Large intestine (tissue), 3 donors: ENCODE measurements around the gene AEBP1. TPM values are rescaled to one million over a fixed set of nuclear protein-coding genes. Genes with fewer than 3 reads are reported as not detected.

ENCODE experiments used
- DNase-seq, 2 donors: peaks; one replicate each; pipeline versions ENCODE4 v3.0.0 to v3.0.0-alpha.2; 2013
- H3K27ac ChIP-seq: one replicate; pipeline ENCODE4 v1.5.1; 2013; ENCODE audit warnings: low read length
- H3K27me3 ChIP-seq: 2 replicates; pipeline ENCODE4 v1.6.1; 2013; ENCODE audit warnings: low read length; ENCODE audit not compliant: control insufficient read depth, insufficient read depth
- H3K36me3 ChIP-seq: 2 replicates; pipeline ENCODE4 v1.6.1; 2013; ENCODE audit warnings: low read length; ENCODE audit not compliant: control insufficient read depth, insufficient read depth
- H3K4me1 ChIP-seq: one replicate; pipeline ENCODE4 v1.6.1; 2013; ENCODE audit warnings: low read length; ENCODE audit not compliant: control insufficient read depth, insufficient read depth
- H3K4me3 ChIP-seq: one replicate; pipeline ENCODE4 v1.5.1; 2013; ENCODE audit warnings: low read length
- H3K9me3 ChIP-seq: one replicate; pipeline ENCODE4 v1.6.1; 2013; ENCODE audit warnings: mild to moderate bottlenecking, low read depth, low read length, moderate library complexity; ENCODE audit not compliant: control insufficient read depth
- WGBS: methylation state at CpG from one replicate; pipeline ENCODE4 v1.1.5; 2013; ENCODE audit warnings: low lambda C conversion rate; ENCODE audit not compliant: insufficient coverage; 5-methylcytosine and 5-hydroxymethylcytosine counted together
- polyA plus RNA-seq: library from polyadenylated mRNA; unstranded; fragments of 120-200 nt; gene quantifications from one replicate; pipeline ENCODE4 v1.2.1, GENCODE V29; 2013

Gene AEBP1
- polyA plus RNA-seq, 1 donor: 23.1 TPM

GRCh38 chr7:44133295-44133694, 29.1 kb downstream of the AEBP1 start:
- WGBS: no CpG with 5 or more reads among the region's 3 CpGs
- Histone ChIP-seq H3K9me3 (no peaks in the 10 kb centered on the region), H3K4me1 (peaks cover 7% of the 10 kb centered on the region), H3K27me3 (no peaks in the 10 kb centered on the region), H3K4me3 (no peak overlapping the region), H3K36me3 (no peaks in the 10 kb centered on the region), H3K27ac (no peak overlapping the region)
- DNase-seq: no peak

- 76% methylated on average over 2 of the region's 4 CpGs for WGBS
- DNase-seq: no peak
- H3K27ac ChIP-seq: no peak overlapping the region
- H3K36me3 ChIP-seq: no peaks in the 10 kb centered on the region
- peaks cover 7% of the 10 kb centered on the region for H3K4me1 ChIP-seq
- H3K27me3 ChIP-seq: no peaks in the 10 kb centered on the region
- no peak overlapping the region for H3K4me3 ChIP-seq
- no peaks in the 10 kb centered on the region for H3K9me3 ChIP-seq
Measured at GRCh38 chr7:44134943-44135628, 30.9 kb downstream of the AEBP1 start.

GRCh38 chr7:44136731-44137130, 32.6 kb downstream of the AEBP1 start:
- no peaks in the 10 kb centered on the region for H3K36me3 ChIP-seq
- no peak overlapping the region for H3K27ac ChIP-seq
- H3K4me1 ChIP-seq: peaks cover under 1% of the 10 kb centered on the region
- DNase-seq: no peak
- WGBS: no CpG with 5 or more reads among the region's 5 CpGs
- no peak overlapping the region for H3K4me3 ChIP-seq
- H3K9me3 ChIP-seq: no peaks in the 10 kb centered on the region
- H3K27me3 ChIP-seq: no peaks in the 10 kb centered on the region

- Histone ChIP-seq H3K36me3 (no peaks in the 10 kb centered on the region), H3K9me3 (no peaks in the 10 kb centered on the region), H3K27ac (no peak overlapping the region), H3K4me3 (no peak overlapping the region), H3K4me1 (no peaks in the 10 kb centered on the region), H3K27me3 (no peaks in the 10 kb centered on the region)
- no peak for DNase-seq
- WGBS: no CpG with 5 or more reads among the region's 8 CpGs
Measured at GRCh38 chr7:44138698-44139097, 34.6 kb downstream of the AEBP1 start.

GRCh38 chr7:44139311-44140010, 35.3 kb downstream of the AEBP1 start:
- DNase-seq: no peak
- Histone ChIP-seq H3K9me3 (no peaks in the 10 kb centered on the region), H3K27ac (no peak overlapping the region), H3K4me3 (no peak overlapping the region), H3K27me3 (peaks cover 5% of the 10 kb centered on the region), H3K4me1 (no peaks in the 10 kb centered on the region), H3K36me3 (no peaks in the 10 kb centered on the region)
- WGBS: no CpG with 5 or more reads among the region's 14 CpGs

GRCh38 chr7:44140341-44140740, 36.2 kb downstream of the AEBP1 start:
- H3K27me3 ChIP-seq: peaks cover 14% of the 10 kb centered on the region
- no peaks in the 10 kb centered on the region for H3K36me3 ChIP-seq
- H3K4me3 ChIP-seq: no peak overlapping the region
- H3K9me3 ChIP-seq: peaks cover 5% of the 10 kb centered on the region
- H3K27ac ChIP-seq: no peak overlapping the region
- peaks cover 3% of the 10 kb centered on the region for H3K4me1 ChIP-seq
- no peak for DNase-seq
- no CpG with 5 or more reads among the region's 10 CpGs for WGBS

- H3K27ac ChIP-seq: no peak within 1 kb of the TSS
- no peaks in the 10 kb centered on the region for H3K36me3 ChIP-seq
- DNase-seq: no peak
- no peak within 1 kb of the TSS for H3K4me3 ChIP-seq
- H3K27me3 ChIP-seq: peaks cover 21% of the 10 kb centered on the region
- no CpG with 5 or more reads among the region's 6 CpGs for WGBS
- H3K4me1 ChIP-seq: peaks cover 10% of the 10 kb centered on the region
- H3K9me3 ChIP-seq: peaks cover 9% of the 10 kb centered on the region
Measured at GRCh38 chr7:44141221-44141850, 37.2 kb downstream of the AEBP1 start, which contains the start of gene MYL7. MYL7 (minus strand) TSS chr7:44141332; CDS start chr7:44141305, 27 bp downstream.

GRCh38 chr7:44142028-44142427, 37.9 kb downstream of the AEBP1 start:
- no CpG with 5 or more reads among the region's 4 CpGs for WGBS
- no peaks in the 10 kb centered on the region for H3K36me3 ChIP-seq
- H3K4me3 ChIP-seq: no peak overlapping the region
- H3K27me3 ChIP-seq: peaks cover 28% of the 10 kb centered on the region
- H3K9me3 ChIP-seq: peaks cover 9% of the 10 kb centered on the region
- H3K27ac ChIP-seq: no peak overlapping the region
- peaks cover 16% of the 10 kb centered on the region for H3K4me1 ChIP-seq
- no peak for DNase-seq

- no peaks in the 10 kb centered on the region for H3K36me3 ChIP-seq
- peaks cover 37% of the 10 kb centered on the region for H3K27me3 ChIP-seq
- no CpG with 5 or more reads among the region's 6 CpGs for WGBS
- H3K4me3 ChIP-seq: no peak overlapping the region
- no peak overlapping the region for H3K27ac ChIP-seq
- DNase-seq: no peak
- H3K4me1 ChIP-seq: peaks cover 19% of the 10 kb centered on the region
- H3K9me3 ChIP-seq: peaks cover 9% of the 10 kb centered on the region
Measured at GRCh38 chr7:44143646-44144250, 39.6 kb downstream of the AEBP1 start.

GRCh38 chr7:44144426-44144967, 40.4 kb downstream of the AEBP1 start:
- Histone ChIP-seq H3K4me1 (peaks cover 19% of the 10 kb centered on the region), H3K27me3 (peaks cover 37% of the 10 kb centered on the region), H3K27ac (no peak overlapping the region), H3K9me3 (peaks cover 9% of the 10 kb centered on the region), H3K4me3 (no peak overlapping the region), H3K36me3 (no peaks in the 10 kb centered on the region)
- no peak for DNase-seq
- no CpG with 5 or more reads among the region's 6 CpGs for whole genome bisulfite sequencing
